Esophagus squamous epithelium (tissue), 4 donors: Measurements from ENCODE around the gene THADA.

Source experiments
- CTCF ChIP-seq, 6 experiments: fragments of 450-650 bp in 4 of 6; fragments of 200-600 bp in 2 of 6; sonication (generic) in 2 of 6; IDR thresholded peaks; one replicate each; pipeline ENCODE4 v1.5.1; 2016 to 2019; ENCODE audit warnings: antibody characterized with exemption in 6 of 6, mild to moderate bottlenecking in 4 of 6, moderate library complexity in 4 of 6
- POLR2A ChIP-seq, 4 donors: fragments of 450-650 bp; IDR thresholded peaks; one replicate each; pipeline ENCODE4 v1.6.1; 2017; ENCODE audit warnings: antibody characterized with exemption in 4 of 4, mild to moderate bottlenecking in 4 of 4, moderate library complexity in 3 of 4

GRCh38 chr2:43254331-43254730, 341.5 kb downstream of the THADA start:
- no peak for TF ChIP-seq CTCF (IDR thresholded peaks at IDR 0.05)
- no peak for TF ChIP-seq POLR2A (IDR thresholded peaks at IDR 0.05)
